ENCODE measurements around the gene GCN1.

Gene GCN1

GRCh38 chr12:120161852-120162251, 32.7 kb downstream of the GCN1 start:
- H3K4me3 ChIP-seq (ENCODE audit: low read depth, low read length): no peak overlapping the region
- DNase-seq (ENCODE audit: low read depth): no peak
- TF ChIP-seq POLR2A (IDR thresholded peaks at IDR 0.05; ENCODE audit: extremely low read depth, insufficient read length): no peak
- no peak for TF ChIP-seq CTCF (IDR thresholded peaks at IDR 0.05; ENCODE audit: low read depth, low read length)
- TF ChIP-seq MYC (IDR thresholded peaks at IDR 0.05; ENCODE audit: low read depth, low read length): no peak
- no peak for TF ChIP-seq MAX (IDR thresholded peaks at IDR 0.05; ENCODE audit: low read depth, low read length)

GRCh38 chr12:120159509-120160237, 34.8 kb downstream of the GCN1 start:
- H3K4me3 ChIP-seq (ENCODE audit: low read depth, low read length): no peak overlapping the region
- no peak for TF ChIP-seq MAX (IDR thresholded peaks at IDR 0.05; ENCODE audit: low read depth, low read length)
- TF ChIP-seq POLR2A (IDR thresholded peaks at IDR 0.05; ENCODE audit: extremely low read depth, insufficient read length): no peak
- TF ChIP-seq CTCF (IDR thresholded peaks at IDR 0.05; ENCODE audit: low read depth, low read length): no peak
- TF ChIP-seq MYC (IDR thresholded peaks at IDR 0.05; ENCODE audit: low read depth, low read length): no peak
- no peak for DNase-seq (ENCODE audit: low read depth)

- H3K4me3 ChIP-seq (ENCODE audit: low read depth, low read length): no peak overlapping the region
- TF ChIP-seq MYC (IDR thresholded peaks at IDR 0.05; ENCODE audit: low read depth, low read length): no peak
- no peak for TF ChIP-seq MAX (IDR thresholded peaks at IDR 0.05; ENCODE audit: low read depth, low read length)
- TF ChIP-seq CTCF (IDR thresholded peaks at IDR 0.05; ENCODE audit: low read depth, low read length): no peak
- no peak for TF ChIP-seq POLR2A (IDR thresholded peaks at IDR 0.05; ENCODE audit: extremely low read depth, insufficient read length)
- no peak for DNase-seq (ENCODE audit: low read depth)
These were observed 36.2 kb downstream of the GCN1 start for GRCh38 chr12:120158351-120158750.

- no peak overlapping the region for H3K4me3 ChIP-seq (ENCODE audit: low read depth, low read length)
- TF ChIP-seq MYC (IDR thresholded peaks at IDR 0.05; ENCODE audit: low read depth, low read length): no peak
- no peak for TF ChIP-seq MAX (IDR thresholded peaks at IDR 0.05; ENCODE audit: low read depth, low read length)
- TF ChIP-seq CTCF (IDR thresholded peaks at IDR 0.05; ENCODE audit: low read depth, low read length): no peak
- TF ChIP-seq POLR2A (IDR thresholded peaks at IDR 0.05; ENCODE audit: extremely low read depth, insufficient read length): no peak
- no peak for DNase-seq (ENCODE audit: low read depth)
These were observed 36.8 kb downstream of the GCN1 start for GRCh38 chr12:120157678-120158077.

- no peak for DNase-seq (ENCODE audit: low read depth)
- no peak overlapping the region for H3K4me3 ChIP-seq (ENCODE audit: low read depth, low read length)
- TF ChIP-seq POLR2A (IDR thresholded peaks at IDR 0.05; ENCODE audit: extremely low read depth, insufficient read length): no peak
- TF ChIP-seq MYC (IDR thresholded peaks at IDR 0.05; ENCODE audit: low read depth, low read length): no peak
- no peak for TF ChIP-seq CTCF (IDR thresholded peaks at IDR 0.05; ENCODE audit: low read depth, low read length)
- no peak for TF ChIP-seq MAX (IDR thresholded peaks at IDR 0.05; ENCODE audit: low read depth, low read length)
These were observed 37.9 kb downstream of the GCN1 start for GRCh38 chr12:120156315-120157259.

Data from NB4 (cell line).